K562 (cell line): Measurements from ENCODE around the gene TTC8. TPM values are rescaled to one million over a fixed set of nuclear protein-coding genes. Genes with fewer than 3 reads are reported as not detected.

Experiments used
- ATAC-seq: fragments of 200-7000 bp; cut with Tn5 transposase; 3 replicates; pipeline ENCODE4 v1.9.1; 2020; ENCODE audit warnings: moderate library complexity
- BruUV-seq: library from RNA; stranded (reverse); fragments of 400-500 nt; replicated peaks from 2 replicates; lab custom pipeline; 2021; lab: Mats Ljungman, UMichigan
- CTCF ChIA-PET: fragments of 300-600 bp; formaldehyde crosslinking; extraction: SDS; loops from one replicate; lab custom pipeline; 2021; ENCODE audit warnings: low intra/inter-chr PET ratio; lab: Yijun Ruan, JAX
- POLR2A ChIA-PET: fragments of 300-600, 350-650 bp; sonication (Branson Sonifier 250); formaldehyde crosslinking; extraction: SDS; loops from one replicate; lab custom pipeline; 2021; ENCODE audit warnings: antibody characterized with exemption, inconsistent platforms; lab: Yijun Ruan, JAX
- DNase-seq, 4 experiments: peaks; one replicate each; pipeline versions ENCODE4 v3.0.0 to v3.0.0-alpha.2; 2011 to 2018; ENCODE audit warnings: low spot score in 3 of 4, mixed read lengths in 3 of 4; ENCODE audit errors: extremely low read depth in 1 of 4
- FAIRE-seq: peaks from 2 replicates; lab custom pipeline; 2011; peaks lifted over from hg19 to GRCh38; lab: Jason Lieb, UNC
- H2AFZ ChIP-seq: 2 replicates; pipeline ENCODE4 v1.6.0; 2011; ENCODE audit warnings: low read depth, low read length, control low read depth, inconsistent platforms
- H3K27ac ChIP-seq: fragments of 200-600 bp; 3 replicates; pipeline ENCODE4 v1.8.0; 2011; ENCODE audit warnings: low read depth, mild to moderate bottlenecking, control low read depth, inconsistent platforms, low read length, moderate library complexity, mixed read lengths; ENCODE audit errors: extremely low read depth
- H3K27me3 ChIP-seq, 2 experiments: fragments of 300-600 bp in 1 of 2; 2 replicates in 1 of 2; 3 replicates in 1 of 2; pipeline versions ENCODE4 v1.6.0 to v1.8.0; 2011; ENCODE audit warnings: inconsistent platforms in 2 of 2, low read length in 2 of 2, mild to moderate bottlenecking in 1 of 2, mixed read lengths in 1 of 2, moderate library complexity in 1 of 2; ENCODE audit not compliant: control insufficient read depth in 2 of 2, insufficient read depth in 2 of 2
- H3K36me3 ChIP-seq: fragments of 300-600 bp; 3 replicates; pipeline ENCODE4 v1.8.0; 2011; ENCODE audit warnings: mild to moderate bottlenecking, low read length, inconsistent platforms; ENCODE audit not compliant: control insufficient read depth, insufficient read depth
- H3K4me1 ChIP-seq, 2 experiments: fragments of 200-600 bp in 1 of 2; replicated peaks in 1 of 2; 2 replicates in 1 of 2; 3 replicates in 1 of 2; pipeline versions ENCODE4 v1.5.1 to v1.8.0; 2011; ENCODE audit warnings: inconsistent platforms in 2 of 2, low read length in 2 of 2, mild to moderate bottlenecking in 1 of 2, mixed read lengths in 1 of 2, moderate library complexity in 1 of 2; ENCODE audit not compliant: control insufficient read depth in 2 of 2, insufficient read depth in 2 of 2
- H3K4me2 ChIP-seq: 2 replicates; pipeline ENCODE4 v1.6.1; 2011; ENCODE audit warnings: low read length, control low read depth, inconsistent platforms, mixed read lengths; ENCODE audit not compliant: insufficient read depth
- H3K4me3 ChIP-seq: fragments of 200-600 bp; sonication (generic), shearing (Covaris generic); 2 replicates; pipeline ENCODE4 v1.5.1; 2016; ENCODE audit warnings: control low read depth, inconsistent platforms
- H3K79me2 ChIP-seq: fragments of 200-600 bp; 3 replicates; pipeline ENCODE4 v1.8.0; 2011; ENCODE audit warnings: low read length, inconsistent platforms; ENCODE audit not compliant: control insufficient read depth, insufficient read depth
- H3K9ac ChIP-seq, 2 experiments: 2 replicates each; pipeline versions ENCODE4 v1.6.0 to v1.6.1; 2011; ENCODE audit warnings: low read depth in 2 of 2, low read length in 2 of 2, control low read depth in 1 of 2, inconsistent platforms in 1 of 2, mild to moderate bottlenecking in 1 of 2, mixed read lengths in 1 of 2; ENCODE audit not compliant: insufficient read depth in 1 of 2
- H3K9me1 ChIP-seq: one replicate; pipeline ENCODE4 v1.6.0; 2011; ENCODE audit warnings: inconsistent platforms, mild to moderate bottlenecking, low read length, moderate library complexity; ENCODE audit not compliant: control insufficient read depth, insufficient read depth
- H3K9me3 ChIP-seq: replicated peaks from 2 replicates; pipeline ENCODE4 v1.5.1; 2011; ENCODE audit warnings: low read depth, low read length, inconsistent platforms; ENCODE audit not compliant: control insufficient read depth, insufficient read depth
- H4K20me1 ChIP-seq: replicated peaks from 2 replicates; pipeline ENCODE4 v1.6.1; 2011; ENCODE audit warnings: low read length, inconsistent platforms, mixed read lengths; ENCODE audit not compliant: control insufficient read depth, insufficient read depth
- CEBPB ChIP-seq: fragments of 450-650 bp; IDR thresholded peaks from 2 replicates; pipeline ENCODE4 v1.6.1; 2016; ENCODE audit warnings: missing genetic modification characterization, missing compliant biosample characterization
- CEBPG ChIP-seq, 3 experiments: fragments of 200-800 bp in 1 of 3; sonication (Bioruptor generic) in 1 of 3; sonication (generic) in 1 of 3; formaldehyde crosslinking in 1 of 3; IDR thresholded peaks in 2 of 3; conservative IDR thresholded peaks in 1 of 3; 2 replicates each; pipeline versions ENCODE4 v1.6.1 to v1.8.0; 2016 to 2022; ENCODE audit warnings: missing compliant biosample characterization in 2 of 3, missing genetic modification characterization in 2 of 3, mild to moderate bottlenecking in 1 of 3, missing genetic modification reagents in 1 of 3
- CXXC5 ChIP-seq: fragments of 250-450 bp; sonication (Bioruptor Pico); IDR thresholded peaks from 2 replicates; pipeline ENCODE4 v1.8.0; 2022; ENCODE audit warnings: inconsistent platforms, mild to moderate bottlenecking, moderate library complexity
- ILF3 ChIP-seq: fragments of 450-650 bp; IDR thresholded peaks from 2 replicates; pipeline ENCODE4 v1.6.1; 2018; ENCODE audit warnings: antibody characterized with exemption, mild to moderate bottlenecking, moderate library complexity, borderline replicate concordance
- JUND ChIP-seq, 2 experiments: IDR thresholded peaks; 2 replicates in 1 of 2; 3 replicates in 1 of 2; pipeline ENCODE4 v1.6.1; 2011; ENCODE audit warnings: borderline replicate concordance in 2 of 2, low read depth in 2 of 2, low read length in 2 of 2, improper control_type of control experiment in 1 of 2, missing biosample characterization in 1 of 2, missing genetic modification characterization in 1 of 2, missing genetic modification reagents in 1 of 2
- MCM2 ChIP-seq: fragments of 450-650 bp; IDR thresholded peaks from 2 replicates; pipeline ENCODE4 v1.6.1; 2017; ENCODE audit warnings: low read depth, mild to moderate bottlenecking
- MEIS2 ChIP-seq: fragments of 450-650 bp; IDR thresholded peaks from 2 replicates; pipeline ENCODE4 v1.6.1; 2014; ENCODE audit warnings: mild to moderate bottlenecking; ENCODE audit not compliant: partially characterized antibody
- NR2F6 ChIP-seq: fragments of 450-650 bp; formaldehyde crosslinking; IDR thresholded peaks from 2 replicates; pipeline ENCODE4 v1.4.0; 2020; ENCODE audit warnings: mild to moderate bottlenecking
- PTTG1 ChIP-seq: fragments of 450-650 bp; IDR thresholded peaks from 2 replicates; pipeline ENCODE4 v1.6.1; 2016; ENCODE audit warnings: low read depth, mild to moderate bottlenecking, missing genetic modification characterization, missing compliant biosample characterization
- SRF ChIP-seq, 2 experiments: fragments of 250-450, 450-650 bp in 1 of 2; sonication (Bioruptor Pico) in 1 of 2; sonication (generic) in 1 of 2; formaldehyde crosslinking; IDR thresholded peaks; 2 replicates each; pipeline versions ENCODE4 v1.5.0 to v1.5.1; 2020 to 2022; ENCODE audit warnings: mild to moderate bottlenecking in 1 of 2, missing genetic modification reagents in 1 of 2
- TRIM24 ChIP-seq, 2 experiments: fragments of 450-650 bp; IDR thresholded peaks; 2 replicates each; pipeline ENCODE4 v1.6.1; 2016
- ZNF232 ChIP-seq: sonication (generic); formaldehyde crosslinking; IDR thresholded peaks from 2 replicates; pipeline ENCODE4 v1.8.0; 2022; ENCODE audit warnings: mild to moderate bottlenecking, missing genetic modification reagents
- WGBS: fragments of 100-300 bp; shearing (Covaris generic); methylation state at CpG from one replicate; pipeline ENCODE4 v1.1.6; 2016; ENCODE audit warnings: low coverage, mixed read lengths; ENCODE audit not compliant: insufficient coverage; ENCODE audit errors: missing lambda C conversion rate; 5-methylcytosine and 5-hydroxymethylcytosine counted together
- in situ Hi-C: fragments of 300-500 bp; cut with MboI; formaldehyde crosslinking; loops from 4 replicates; pipeline ENCODE4 v1.15.0; 2018; ENCODE audit warnings: inconsistent platforms, mixed read lengths
- intact Hi-C: fragments of 100-400 bp; cut with micrococcal nuclease; formaldehyde crosslinking; loops from 2 replicates; pipeline ENCODE4 v1.14.2; 2022
- polyA plus RNA-seq, 8 experiments: library from polyadenylated mRNA; depleted of rRNA in 4 of 8; stranded (reverse) in 5 of 8; unstranded in 3 of 8; fragments of >200 nt; fragmentation: Nextera tagmentation in 2 of 8; fragmentation: Illumina TruSeq in 1 of 8; extraction: Ambion mirVana in 2 of 8; extraction: Trizol in 1 of 8; gene quantifications; 2 replicates each; pipeline versions ENCODE4 v1.2.1 to v1.2.3, GENCODE V29; 2011 to 2014; ENCODE audit warnings: inconsistent platforms in 1 of 8, missing spikeins in 1 of 8
- total RNA-seq, 7 experiments: library from RNA; depleted of rRNA in 6 of 7; stranded (reverse); fragments of >200 nt in 6 of 7; fragmentation: Illumina TruSeq in 2 of 7; extraction: Trizol in 2 of 7; gene quantifications; 2 replicates each; pipeline versions ENCODE4 v1.2.1 to v1.2.3, GENCODE V29; 2011 to 2021; ENCODE audit warnings: low replicate concordance in 1 of 7
- TF ChIP-seq, protein P1 (sequence below): fragments of 150-350 bp; IDR thresholded peaks from 2 replicates; pipeline ENCODE4 v1.6.1; 2014; ENCODE audit warnings: low read depth, mild to moderate bottlenecking, low read length, borderline replicate concordance

TTC8 gene
- total and polyA plus RNA-seq, 9 of the 15 experiments (the other 6 are each of a cell fraction or from before 2014, with no cell fraction given) = 7.3 to 22.7 (median 9.6) TPM

DNA sequence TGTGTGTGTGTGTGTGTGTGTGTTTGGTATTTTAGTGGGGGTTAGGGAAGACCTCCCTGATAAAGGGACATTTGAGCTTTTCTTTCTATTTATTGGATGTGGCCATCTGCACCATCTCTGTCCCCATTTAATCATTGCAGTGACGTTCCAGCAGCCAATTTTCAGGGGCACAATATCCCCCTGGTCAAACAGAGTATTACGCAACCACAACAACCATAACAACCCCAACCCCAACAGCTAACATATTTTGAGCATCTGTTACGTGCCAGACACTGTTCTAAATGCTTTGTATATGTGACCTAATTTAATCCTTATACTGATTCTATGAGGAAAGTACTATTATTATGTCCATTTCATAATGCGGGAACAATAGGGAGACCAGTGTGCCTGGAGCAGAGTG, 87.4 kb downstream of the TTC8 start:
- Histone ChIP-seq H3K9ac (no peak overlapping the region), H3K27ac (no peak overlapping the region), H4K20me1 (no peaks in the 10 kb centered on the region), H2AFZ (no peak overlapping the region), H3K9me3 (no peaks in the 10 kb centered on the region), H3K79me2 (no peaks in the 10 kb centered on the region), H3K9me1 (no peaks in the 10 kb centered on the region), H3K4me1 (no peaks in the 10 kb centered on the region), H3K36me3 (no peaks in the 10 kb centered on the region), H3K4me3 (no peak overlapping the region), H3K27me3 (no peaks in the 10 kb centered on the region), H3K4me2 (no peak overlapping the region)
- in situ Hi-C loops = no loop called here
- WGBS = 0% methylated on average over 4 of the region's 4 CpGs
- BruUV-seq = no TSS peak
- FAIRE-seq (no peak), DNase-seq (no peak), ATAC-seq (no peak)
- ChIA-PET POLR2A (no interaction called here), CTCF (no interaction called here)
- TF ChIP-seq ILF3 (no peak), CEBPG (CRISPR knock-in tag; IDR thresholded peaks at IDR 0.05) (no peak), CEBPG (tag; conservative IDR thresholded peaks at IDR 0.05 in 1 of 2, IDR thresholded peaks at IDR 0.05 in 1 of 2) (peak in 1 of 2 experiments; percentile 49; a peak in 1 of 4 replicates), CEBPB (tag) (peak; percentile 30; the same call in 1 of the 2 replicates)
- intact Hi-C loops = no loop called here

DNA sequence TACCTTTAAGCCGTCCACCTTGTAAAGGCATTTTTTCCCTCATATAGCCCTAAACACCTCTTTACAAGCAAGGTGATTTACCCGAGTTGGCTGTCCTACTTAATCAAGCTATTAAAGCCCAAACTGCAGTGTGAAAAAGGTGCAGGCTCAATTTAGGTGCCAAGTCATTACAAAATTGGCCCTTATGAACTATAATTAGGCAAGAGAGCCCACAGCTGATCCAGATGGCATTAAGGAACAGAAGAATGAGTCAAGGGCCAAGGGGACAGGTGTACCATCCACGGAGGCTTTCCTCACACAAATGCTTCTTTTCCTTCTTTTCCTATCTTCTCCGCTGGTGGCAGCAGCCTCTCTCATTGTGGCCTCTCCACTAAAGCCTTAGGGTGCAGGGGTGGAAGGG, 90.5 kb downstream of the TTC8 start:
- DNase-seq (no peak), FAIRE-seq (no peak), ATAC-seq (no peak)
- in situ Hi-C loops (no loop called here), intact Hi-C loops (no loop called here)
- H3K4me2 ChIP-seq = no peak overlapping the region
- ChIA-PET CTCF (no interaction called here), POLR2A (no interaction called here)
- no peaks in the 10 kb centered on the region for H4K20me1 ChIP-seq
- H3K4me1 ChIP-seq = no peaks in the 10 kb centered on the region
- H3K9me1 ChIP-seq = no peaks in the 10 kb centered on the region
- 0% methylated on average over 4 of the region's 4 CpGs for WGBS
- H3K79me2 ChIP-seq = no peaks in the 10 kb centered on the region
- no TSS peak for BruUV-seq
- H3K9me3 ChIP-seq = no peaks in the 10 kb centered on the region
- H3K27ac ChIP-seq = no peak overlapping the region
- H3K4me3 ChIP-seq = no peak overlapping the region
- no peak overlapping the region for H2AFZ ChIP-seq
- no peaks in the 10 kb centered on the region; a peak in 1 of 5 replicates for H3K27me3 ChIP-seq
- H3K9ac ChIP-seq = no peak overlapping the region
- no peaks in the 10 kb centered on the region for H3K36me3 ChIP-seq
- TF ChIP-seq CXXC5 (CRISPR knock-in tag) (no peak), SRF (CRISPR knock-in tag; IDR thresholded peaks at IDR 0.05) (no peak), JUND (IDR thresholded peaks at IDR 0.05; ENCODE audit: borderline replicate concordance, low read depth, low read length) (no peak), JUND (tag; IDR thresholded peaks at IDR 0.05; ENCODE audit: borderline replicate concordance, low read depth, low read length) (no peak), TRIM24 (IDR thresholded peaks at IDR 0.05) (no peak), PTTG1 (tag) (no peak), MEIS2 (no peak), MCM2 (no peak), ZNF232 (CRISPR knock-in tag) (no peak), NR2F6 (CRISPR knock-in tag) (no peak)
- TF ChIP-seq, protein P1, sequence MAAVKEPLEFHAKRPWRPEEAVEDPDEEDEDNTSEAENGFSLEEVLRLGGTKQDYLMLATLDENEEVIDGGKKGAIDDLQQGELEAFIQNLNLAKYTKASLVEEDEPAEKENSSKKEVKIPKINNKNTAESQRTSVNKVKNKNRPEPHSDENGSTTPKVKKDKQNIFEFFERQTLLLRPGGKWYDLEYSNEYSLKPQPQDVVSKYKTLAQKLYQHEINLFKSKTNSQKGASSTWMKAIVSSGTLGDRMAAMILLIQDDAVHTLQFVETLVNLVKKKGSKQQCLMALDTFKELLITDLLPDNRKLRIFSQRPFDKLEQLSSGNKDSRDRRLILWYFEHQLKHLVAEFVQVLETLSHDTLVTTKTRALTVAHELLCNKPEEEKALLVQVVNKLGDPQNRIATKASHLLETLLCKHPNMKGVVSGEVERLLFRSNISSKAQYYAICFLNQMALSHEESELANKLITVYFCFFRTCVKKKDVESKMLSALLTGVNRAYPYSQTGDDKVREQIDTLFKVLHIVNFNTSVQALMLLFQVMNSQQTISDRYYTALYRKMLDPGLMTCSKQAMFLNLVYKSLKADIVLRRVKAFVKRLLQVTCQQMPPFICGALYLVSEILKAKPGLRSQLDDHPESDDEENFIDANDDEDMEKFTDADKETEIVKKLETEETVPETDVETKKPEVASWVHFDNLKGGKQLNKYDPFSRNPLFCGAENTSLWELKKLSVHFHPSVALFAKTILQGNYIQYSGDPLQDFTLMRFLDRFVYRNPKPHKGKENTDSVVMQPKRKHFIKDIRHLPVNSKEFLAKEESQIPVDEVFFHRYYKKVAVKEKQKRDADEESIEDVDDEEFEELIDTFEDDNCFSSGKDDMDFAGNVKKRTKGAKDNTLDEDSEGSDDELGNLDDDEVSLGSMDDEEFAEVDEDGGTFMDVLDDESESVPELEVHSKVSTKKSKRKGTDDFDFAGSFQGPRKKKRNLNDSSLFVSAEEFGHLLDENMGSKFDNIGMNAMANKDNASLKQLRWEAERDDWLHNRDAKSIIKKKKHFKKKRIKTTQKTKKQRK = no peak
